ENCODE data around the gene VAV3.

VAV3 gene

GRCh38 chr1:107622535-107622934 is 342.4 kb downstream of the VAV3 start:
- TF ChIP-seq CTCF (conservative IDR thresholded peaks at IDR 0.05; ENCODE audit: low read length) = no peak
- DNase-seq (ENCODE audit: low read depth) = no peak
- H3K4me3 ChIP-seq (ENCODE audit: low read length) = no peak overlapping the region

- DNase-seq (ENCODE audit: low read depth) = no peak
- no peak overlapping the region for H3K4me3 ChIP-seq (ENCODE audit: low read length)
- TF ChIP-seq CTCF (conservative IDR thresholded peaks at IDR 0.05; ENCODE audit: low read length) = no peak
Observed at GRCh38 chr1:107620753-107621152, 344.2 kb downstream of the VAV3 start.

GRCh38 chr1:107618539-107618938 is 346.4 kb downstream of the VAV3 start:
- no peak for TF ChIP-seq CTCF (conservative IDR thresholded peaks at IDR 0.05; ENCODE audit: low read length)

GRCh38 chr1:107617921-107618320 is 347.1 kb downstream of the VAV3 start:
- DNase-seq (ENCODE audit: low read depth) = no peak
- no peak for TF ChIP-seq CTCF (conservative IDR thresholded peaks at IDR 0.05; ENCODE audit: low read length)
- no peak overlapping the region for H3K4me3 ChIP-seq (ENCODE audit: low read length)

More at GRCh38 chr1:107618539-107618938, 346.4 kb downstream of the VAV3 start:
- no peak for DNase-seq (ENCODE audit: low read depth)
- no peak overlapping the region for H3K4me3 ChIP-seq (ENCODE audit: low read length)

GRCh38 chr1:107617456-107617855 is 347.5 kb downstream of the VAV3 start:
- DNase-seq (ENCODE audit: low read depth) = no peak
- no peak for TF ChIP-seq CTCF (conservative IDR thresholded peaks at IDR 0.05; ENCODE audit: low read length)
- no peak overlapping the region for H3K4me3 ChIP-seq (ENCODE audit: low read length)

GRCh38 chr1:107609808-107610207 is 355.2 kb downstream of the VAV3 start:
- no peak for DNase-seq (ENCODE audit: low read depth)
- no peak for TF ChIP-seq CTCF (conservative IDR thresholded peaks at IDR 0.05; ENCODE audit: low read length)
- H3K4me3 ChIP-seq (ENCODE audit: low read length) = no peak overlapping the region

- no peak for DNase-seq (ENCODE audit: low read depth)
- no peak overlapping the region for H3K4me3 ChIP-seq (ENCODE audit: low read length)
- no peak for TF ChIP-seq CTCF (conservative IDR thresholded peaks at IDR 0.05; ENCODE audit: low read length)
Observed at GRCh38 chr1:107604825-107605224, 360.2 kb downstream of the VAV3 start.

Data from AG10803 (cell line).